T-helper 9 cell (primary cell): ENCODE data around the gene ADGRD2.

Source experiments
- DNase-seq: peaks from one replicate; pipeline ENCODE4 v3.0.0-alpha.2; 2020

ADGRD2 gene

DNA sequence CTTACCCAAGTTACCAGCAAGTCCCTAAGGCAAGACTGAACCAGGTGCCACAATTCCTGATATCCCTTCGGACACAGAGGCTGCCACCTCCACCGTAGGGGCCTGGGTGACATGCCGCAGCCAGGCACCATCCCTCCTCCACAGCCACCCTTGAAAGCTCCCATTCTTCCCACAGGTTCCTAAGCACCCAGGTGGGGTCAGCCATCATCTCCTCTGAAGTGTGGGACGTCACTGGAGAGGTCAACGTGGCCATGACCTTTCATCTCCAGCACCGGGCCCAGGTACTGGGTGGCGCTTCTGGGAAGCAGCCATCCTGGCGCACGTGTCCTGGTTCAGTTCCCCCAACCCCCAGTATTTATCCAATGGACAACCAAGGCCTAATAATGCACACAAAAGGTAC lies 8.2 kb downstream of the ADGRD2 start:
- no peak for DNase-seq

DNA sequence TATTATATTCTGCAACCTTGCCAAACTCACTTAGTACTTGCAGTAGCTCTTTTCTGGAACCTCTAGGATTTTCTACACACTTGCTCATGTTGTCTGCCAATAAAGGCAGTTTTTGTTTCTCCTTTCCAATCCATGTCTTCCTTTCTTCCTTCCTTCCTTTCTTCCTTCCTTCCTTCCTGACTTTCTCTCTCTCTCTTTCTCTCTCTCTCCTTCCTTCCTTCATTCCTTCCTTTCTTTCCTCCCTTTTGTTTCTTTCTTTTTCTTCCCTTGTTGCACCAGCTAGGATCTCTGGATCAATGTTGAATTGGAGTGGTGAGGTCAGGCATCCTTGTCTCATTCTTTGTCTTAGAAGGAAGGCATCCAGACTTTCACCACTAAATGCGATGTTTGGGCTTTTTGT lies 12.5 kb downstream of the ADGRD2 start:
- DNase-seq = no peak

DNA sequence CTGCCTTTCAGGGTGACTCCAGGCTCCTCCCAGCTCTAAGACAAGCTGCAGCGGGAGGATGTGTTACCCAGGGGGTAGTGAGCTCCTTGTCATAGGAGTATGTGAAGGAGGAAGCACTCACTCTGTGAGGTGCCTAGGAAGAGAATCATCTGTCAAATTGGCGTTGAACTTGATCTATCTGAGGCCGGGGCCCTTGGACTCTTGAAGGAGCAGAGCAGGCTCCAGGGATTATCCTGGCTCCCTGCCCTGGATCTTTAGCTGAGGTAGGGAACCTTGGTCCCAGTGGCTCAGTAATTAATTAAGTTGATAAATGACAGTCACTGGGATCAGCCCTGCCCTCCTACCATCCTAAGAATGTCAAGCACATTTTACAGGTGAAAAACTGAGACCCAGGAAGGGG lies 15.5 kb downstream of the ADGRD2 start:
- no peak for DNase-seq

DNA sequence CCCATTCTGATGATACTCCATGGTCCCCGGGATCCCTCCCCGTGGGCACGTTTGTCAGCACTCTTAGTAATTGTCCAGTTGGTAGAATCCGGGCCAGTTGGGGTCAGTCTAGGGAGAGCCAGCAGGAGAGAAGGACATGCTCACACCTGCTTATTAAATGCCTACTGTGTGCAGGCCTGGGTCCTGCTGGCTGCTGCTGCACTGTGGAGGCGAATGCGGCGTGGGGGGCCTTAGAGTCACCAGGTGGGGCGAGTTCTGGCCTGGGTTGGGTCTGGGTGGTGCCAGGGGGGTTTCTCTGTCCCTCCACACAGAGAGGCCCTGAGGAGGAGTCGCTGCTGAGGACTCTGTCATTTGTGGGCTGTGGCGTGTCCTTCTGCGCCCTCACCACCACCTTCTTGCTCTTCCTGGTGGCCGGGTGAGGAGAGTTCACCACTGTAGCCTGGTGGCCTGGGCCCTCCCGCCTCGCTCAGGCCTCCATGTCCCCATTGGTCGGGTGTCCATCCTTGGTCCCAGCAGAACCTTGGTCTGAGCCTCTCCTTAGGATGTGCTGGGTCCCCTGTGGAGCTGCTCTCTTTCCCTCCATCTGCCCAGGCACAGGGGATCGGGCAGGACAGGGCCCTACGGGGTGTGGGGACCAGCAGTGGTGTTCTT lies 17.3 kb downstream of the ADGRD2 start:
- no peak for DNase-seq

DNA sequence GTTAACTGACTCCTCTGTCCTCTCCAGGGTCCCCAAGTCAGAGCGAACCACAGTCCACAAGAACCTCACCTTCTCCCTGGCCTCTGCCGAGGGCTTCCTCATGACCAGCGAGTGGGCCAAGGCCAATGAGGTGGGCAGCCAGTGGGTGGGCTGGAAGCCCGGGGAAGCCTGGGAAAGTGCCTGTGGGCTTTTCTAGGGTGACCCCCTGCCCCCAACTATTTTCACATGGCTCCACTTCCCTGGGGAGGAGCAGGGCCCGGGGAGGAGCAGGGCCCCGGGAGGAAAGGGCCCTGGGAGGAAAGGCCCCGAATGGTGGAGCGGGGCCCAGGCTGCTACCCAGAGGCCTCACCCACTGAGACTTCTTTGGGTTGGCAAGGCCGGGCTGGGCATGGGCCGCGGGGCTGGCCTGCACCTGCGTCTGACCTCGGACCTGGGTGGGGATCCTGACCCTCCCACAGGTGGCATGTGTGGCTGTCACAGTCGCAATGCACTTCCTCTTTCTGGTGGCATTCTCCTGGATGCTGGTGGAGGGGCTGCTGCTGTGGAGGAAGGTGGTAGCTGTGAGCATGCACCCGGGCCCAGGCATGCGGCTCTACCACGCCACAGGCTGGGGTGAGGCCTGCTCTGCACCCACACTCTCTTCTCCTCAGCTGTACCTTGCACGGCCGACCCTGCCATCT lies 17.9 kb downstream of the ADGRD2 start:
- DNase-seq = no peak

DNA sequence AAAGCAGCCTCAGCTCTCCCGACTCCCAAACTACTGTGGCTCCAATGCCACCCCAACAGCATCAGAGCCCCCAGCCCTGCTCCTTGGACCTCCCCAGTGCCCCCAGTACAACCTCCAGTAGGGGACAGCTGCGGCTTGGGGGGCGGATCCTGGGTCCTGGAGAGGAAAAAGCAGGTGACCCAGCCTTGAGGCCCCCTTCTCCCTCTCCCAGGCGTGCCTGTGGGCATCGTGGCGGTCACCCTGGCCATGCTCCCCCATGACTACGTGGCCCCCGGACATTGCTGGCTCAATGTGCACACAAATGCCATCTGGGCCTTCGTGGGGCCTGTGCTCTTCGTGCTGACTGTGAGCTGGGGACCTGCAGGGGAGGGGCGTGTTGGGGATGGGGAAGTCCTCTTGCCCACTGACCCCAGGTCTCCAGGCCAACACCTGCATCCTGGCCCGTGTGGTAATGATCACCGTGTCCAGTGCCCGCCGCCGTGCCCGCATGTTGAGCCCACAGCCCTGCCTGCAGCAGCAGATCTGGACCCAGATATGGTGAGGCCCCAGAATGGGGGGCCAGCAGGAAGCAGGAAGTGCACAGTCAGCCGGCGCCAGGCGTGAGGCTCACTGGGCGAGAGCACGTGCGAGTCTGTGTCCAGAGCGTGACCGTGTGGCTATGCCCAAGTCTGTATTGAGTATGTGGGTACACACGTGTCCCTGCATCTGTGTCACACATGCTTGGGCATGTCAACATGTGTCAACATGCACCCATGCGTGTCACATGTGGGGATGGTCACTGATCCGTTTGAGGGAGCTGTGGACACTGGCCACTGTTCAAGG lies 19.0 kb downstream of the ADGRD2 start:
- no peak for DNase-seq

DNA sequence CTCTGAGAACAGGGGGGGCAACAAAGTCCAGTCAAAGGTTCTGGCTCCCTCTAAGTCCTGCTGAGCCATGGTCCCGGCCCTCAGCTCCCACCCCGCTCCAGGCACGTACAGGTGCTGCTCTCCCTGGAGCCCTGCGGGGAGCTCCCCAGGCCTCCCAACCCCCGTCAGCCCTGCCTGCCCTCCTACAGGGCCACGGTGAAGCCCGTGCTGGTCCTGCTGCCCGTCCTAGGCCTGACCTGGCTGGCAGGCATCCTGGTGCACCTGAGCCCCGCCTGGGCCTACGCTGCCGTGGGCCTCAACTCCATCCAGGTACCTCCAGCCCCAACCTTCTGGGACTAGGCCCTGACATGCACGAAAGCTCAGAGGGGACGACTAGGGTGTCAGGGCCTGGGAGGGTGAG lies 20.1 kb downstream of the ADGRD2 start:
- no peak for DNase-seq

DNA sequence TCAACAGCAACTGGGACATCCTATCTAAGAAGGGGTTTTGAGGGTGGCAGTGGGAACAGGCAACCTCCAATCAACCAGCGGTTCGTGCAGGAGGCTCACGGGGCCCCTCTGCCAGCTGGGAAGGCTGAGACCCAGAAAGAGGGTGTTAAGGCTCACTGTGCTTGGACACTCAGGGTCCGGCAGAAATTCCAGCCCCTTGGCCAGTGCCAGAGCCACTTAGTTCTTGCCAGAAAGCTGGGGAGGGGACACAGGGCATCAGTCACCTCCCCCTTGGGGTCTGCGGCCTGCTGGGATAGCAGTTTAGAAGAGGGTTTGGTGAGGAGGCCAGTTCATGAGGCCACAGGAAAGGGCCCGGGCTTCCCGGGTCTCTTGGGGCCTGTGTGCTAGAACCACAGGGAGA lies 20.5 kb downstream of the ADGRD2 start:
- DNase-seq = no peak

DNA sequence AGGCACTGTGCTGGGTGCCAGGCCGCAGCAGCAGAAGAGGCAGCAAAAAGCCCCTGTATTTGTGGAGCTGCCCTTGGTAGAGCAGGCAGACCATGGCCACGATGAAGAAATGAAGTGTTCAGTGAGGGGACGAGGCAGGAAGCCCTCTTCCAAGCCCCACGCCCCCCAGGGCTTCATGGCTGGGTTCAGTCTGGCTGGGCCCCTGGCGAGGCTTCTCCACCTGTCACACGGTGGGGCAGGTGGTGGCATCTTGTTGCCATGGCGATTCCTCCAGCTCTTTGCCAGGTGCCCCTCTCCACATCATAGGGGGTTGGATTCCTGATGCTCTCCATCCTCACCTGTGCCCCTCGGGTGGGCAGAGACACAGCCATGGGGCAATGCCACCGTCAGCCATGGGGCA lies 21.5 kb downstream of the ADGRD2 start:
- DNase-seq = no peak

DNA sequence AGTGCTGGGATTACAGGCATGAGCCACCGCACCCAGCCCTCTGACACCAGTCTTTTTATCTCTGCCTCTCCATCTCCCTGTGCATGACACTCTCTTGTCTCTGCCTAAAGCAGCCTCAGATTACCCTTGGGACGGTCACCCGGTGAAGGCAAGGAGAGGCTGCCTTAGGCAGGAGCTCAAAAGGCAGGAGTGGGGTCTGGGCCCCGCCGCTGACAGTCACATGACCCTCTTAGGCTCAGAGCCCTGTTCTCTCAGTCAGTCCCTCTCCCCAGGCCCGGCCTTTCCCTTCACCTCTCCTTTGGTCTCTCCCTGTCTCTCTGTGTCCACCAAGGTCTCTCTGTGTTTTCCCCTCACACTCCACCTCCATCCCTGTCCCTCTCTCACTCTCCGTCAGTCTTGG lies 22.5 kb downstream of the ADGRD2 start:
- DNase-seq = no peak

DNA sequence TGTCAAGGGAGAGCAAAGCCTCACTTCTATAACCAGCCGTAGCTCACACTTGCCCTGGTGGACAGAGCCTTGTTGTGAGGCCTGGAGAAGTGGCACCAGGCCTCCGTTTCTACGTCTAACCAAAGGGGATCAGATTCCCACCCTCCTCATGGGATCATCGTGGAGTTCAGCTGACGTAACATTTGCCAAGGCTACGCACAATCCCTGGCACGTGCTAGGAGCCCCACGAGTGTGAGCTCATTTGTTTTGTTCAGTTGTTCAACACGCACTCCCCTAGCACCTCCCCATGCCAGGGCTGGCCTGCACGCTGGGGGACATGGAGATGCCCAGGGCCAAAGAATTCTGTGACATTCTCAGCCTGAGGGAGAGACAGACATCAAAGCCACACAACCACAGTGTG lies 23.1 kb downstream of the ADGRD2 start:
- no peak for DNase-seq

DNA sequence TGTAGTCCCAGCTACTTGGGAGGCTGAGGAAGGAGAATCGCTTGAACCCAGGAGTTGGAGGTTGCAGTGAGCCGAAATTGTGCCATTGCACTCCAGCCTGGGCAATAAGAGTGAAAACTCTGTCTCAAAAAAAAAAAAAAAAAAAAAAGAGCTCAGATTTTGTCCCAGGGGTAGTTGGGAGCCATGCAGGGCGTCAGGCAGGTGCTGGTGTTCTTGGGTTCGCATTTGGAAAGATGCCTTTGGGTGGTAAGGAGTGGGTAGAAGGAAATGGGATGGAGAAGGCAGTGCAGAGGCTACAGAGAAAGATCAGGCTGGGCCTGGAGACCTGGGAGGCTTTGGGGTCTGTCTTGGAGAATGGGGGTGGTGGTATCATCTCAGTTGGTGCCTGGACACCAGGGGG lies 23.9 kb downstream of the ADGRD2 start:
- no peak for DNase-seq

DNA sequence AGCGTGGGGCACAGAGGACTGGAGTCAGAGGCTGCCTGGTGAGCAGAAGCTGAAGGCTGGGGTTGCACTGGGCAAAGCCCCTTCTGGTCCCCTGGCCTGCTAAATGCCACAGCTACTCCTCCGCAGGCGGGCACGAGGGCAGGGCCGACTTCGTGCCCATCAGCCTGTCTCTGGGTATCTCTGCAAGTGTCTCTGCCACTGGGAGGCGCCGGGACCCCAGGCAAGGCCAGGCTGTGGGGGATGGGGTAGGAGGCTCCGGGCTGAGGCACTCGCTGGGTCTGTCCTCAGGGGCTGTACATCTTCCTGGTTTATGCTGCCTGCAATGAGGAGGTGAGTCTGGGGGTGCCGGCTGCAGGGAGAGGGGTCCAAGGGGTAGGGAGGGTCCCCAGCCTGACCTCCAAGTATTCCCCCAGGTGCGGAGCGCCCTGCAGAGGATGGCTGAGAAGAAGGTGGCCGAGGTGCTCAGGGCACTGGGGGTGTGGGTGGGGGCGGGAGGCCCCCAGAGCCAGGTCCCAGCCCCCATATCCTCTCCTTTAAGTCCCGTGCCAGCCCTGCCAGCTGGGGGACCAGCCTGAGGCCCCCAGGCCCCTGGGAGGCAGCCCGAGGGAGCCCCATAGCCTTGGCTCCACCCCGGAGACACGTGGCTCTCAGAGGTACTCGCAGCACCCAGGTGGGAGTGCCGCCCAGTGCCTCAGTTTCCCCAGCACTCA lies 25.1 kb downstream of the ADGRD2 start:
- DNase-seq = no peak

DNA sequence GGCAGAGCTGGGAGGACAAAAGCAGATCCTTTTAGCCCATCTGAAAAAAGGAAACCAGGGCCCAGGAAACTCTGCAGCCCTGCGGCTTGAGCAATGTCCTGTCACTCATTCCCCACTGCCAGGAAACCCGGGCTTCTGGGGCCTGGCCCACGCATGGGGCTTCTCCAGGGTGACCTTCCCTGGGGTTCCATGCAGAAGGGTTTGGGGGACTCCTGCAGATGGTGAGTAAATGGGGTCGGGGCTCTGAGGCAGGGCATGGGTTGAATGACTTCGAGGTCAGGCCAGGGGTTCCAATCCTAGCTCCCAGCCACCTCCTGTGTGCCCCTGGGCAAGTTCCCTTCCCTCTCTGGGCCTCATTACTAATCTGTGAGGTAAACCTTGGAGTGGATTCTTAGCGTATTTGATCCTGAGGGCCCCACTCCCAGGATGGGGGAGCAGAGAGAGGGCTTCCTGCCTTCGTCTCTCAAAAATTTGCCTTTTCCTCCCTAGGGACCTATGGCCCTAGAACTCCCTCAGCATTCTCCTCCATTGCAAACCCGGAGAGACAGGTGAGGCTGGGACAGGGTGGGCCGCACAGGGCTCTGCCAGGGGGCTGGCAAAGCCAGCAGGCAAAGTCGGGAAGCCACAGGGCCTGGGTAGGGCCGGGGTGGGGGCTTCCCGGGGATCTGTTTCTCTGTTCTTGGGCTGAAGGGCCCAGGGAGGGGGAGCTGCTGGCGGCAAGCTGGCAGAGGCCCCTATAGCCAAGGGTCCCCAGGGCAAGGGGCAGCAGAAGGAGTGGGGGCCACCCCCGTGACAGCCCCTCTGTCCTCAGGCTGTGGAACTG lies 25.8 kb downstream of the ADGRD2 start:
- no peak for DNase-seq

DNA sequence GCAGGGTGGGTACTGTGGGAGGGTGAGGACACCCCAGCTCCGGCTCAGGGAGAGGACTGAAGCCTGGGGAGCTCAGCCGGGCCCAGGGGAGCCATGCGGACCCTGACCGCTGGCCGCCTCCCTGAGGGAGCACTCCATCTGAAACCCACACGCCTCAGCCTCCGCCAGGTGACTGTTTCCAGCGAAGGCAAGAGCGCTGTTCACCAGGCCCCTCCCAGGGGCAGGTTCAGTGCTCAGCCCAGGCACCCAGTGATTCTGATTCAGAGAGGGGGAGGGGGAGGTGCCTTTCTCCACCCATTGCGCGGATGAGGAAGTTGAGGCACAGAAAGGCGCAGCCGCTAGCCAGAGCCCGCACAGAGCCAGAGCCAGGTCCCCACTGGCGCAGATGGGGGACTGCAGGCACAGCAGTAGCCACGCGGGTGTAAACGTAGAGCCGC lies 27.0 kb downstream of the ADGRD2 start:
- DNase-seq = no peak

DNA sequence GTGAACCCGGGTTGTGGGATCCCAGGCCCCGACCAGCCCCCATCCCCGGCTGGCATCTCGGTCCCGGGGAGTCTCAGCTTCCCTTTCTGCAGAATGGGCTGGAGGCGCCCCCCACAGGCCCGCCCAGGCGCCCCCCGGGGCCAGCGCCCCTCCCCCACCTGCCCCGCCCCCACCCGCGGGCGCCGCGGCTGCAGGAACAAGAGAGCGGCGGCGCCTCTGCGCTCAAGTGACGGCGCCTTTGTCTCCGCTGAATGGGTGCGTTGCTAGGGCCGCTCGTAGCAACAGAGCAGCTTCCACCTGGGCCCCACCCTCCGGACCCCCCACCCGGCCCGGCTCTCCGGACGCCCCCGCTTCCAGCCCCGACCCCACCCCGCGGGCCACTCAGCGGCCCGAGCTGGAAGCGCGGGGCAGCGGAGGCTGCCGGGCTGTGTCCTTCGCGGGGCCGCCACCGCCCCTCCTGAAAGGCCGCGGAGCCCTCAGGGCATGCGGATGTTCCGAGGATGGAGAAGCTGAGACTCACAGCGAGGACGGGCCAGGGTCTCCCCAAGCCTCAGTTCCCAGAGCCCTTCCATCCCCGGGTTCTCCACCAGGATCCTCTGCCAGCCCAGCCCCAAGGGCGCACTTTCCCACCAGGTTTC lies 27.5 kb downstream of the ADGRD2 start:
- DNase-seq = no peak

DNA sequence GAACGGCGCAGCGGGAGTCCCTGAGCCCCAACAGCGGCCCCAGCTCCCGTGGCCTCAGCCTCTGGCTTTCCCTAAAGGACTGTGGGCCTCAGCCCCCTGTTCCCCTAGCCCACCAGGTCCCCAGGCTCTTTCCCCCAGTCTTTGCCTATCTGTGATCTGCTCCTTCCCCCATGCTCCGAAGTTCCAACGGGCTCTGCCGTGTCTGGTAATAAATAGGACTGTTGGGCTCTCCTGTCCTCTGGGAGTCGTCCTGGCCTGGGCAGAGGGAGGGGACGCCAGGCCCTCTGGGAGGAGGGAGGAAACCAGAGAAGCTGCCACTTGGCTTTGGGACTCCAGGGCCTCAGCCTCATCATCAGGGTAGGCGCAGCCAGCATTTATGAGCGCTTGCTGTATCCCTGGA lies 28.1 kb downstream of the ADGRD2 start:
- DNase-seq = no peak

DNA sequence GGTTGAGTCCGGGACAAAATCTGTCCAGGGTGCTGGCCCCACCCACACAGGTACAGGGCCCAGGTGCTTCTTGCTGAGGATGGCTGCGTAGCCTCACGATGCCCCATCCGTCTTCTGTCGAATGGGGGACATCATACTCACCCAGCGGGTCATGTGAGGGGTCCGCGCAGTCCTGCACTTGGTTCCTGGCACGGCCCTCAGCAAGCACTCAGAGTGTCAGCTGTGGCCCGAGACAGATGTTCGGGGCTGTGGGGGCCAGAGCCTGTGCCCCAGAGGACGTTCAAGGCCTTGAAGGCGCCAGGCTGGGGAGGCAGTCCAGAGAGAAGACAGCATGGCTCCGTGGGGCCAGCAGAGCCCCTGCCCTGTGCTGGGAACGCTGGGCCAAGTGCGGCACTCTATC lies 29.1 kb downstream of the ADGRD2 start:
- DNase-seq = no peak

DNA sequence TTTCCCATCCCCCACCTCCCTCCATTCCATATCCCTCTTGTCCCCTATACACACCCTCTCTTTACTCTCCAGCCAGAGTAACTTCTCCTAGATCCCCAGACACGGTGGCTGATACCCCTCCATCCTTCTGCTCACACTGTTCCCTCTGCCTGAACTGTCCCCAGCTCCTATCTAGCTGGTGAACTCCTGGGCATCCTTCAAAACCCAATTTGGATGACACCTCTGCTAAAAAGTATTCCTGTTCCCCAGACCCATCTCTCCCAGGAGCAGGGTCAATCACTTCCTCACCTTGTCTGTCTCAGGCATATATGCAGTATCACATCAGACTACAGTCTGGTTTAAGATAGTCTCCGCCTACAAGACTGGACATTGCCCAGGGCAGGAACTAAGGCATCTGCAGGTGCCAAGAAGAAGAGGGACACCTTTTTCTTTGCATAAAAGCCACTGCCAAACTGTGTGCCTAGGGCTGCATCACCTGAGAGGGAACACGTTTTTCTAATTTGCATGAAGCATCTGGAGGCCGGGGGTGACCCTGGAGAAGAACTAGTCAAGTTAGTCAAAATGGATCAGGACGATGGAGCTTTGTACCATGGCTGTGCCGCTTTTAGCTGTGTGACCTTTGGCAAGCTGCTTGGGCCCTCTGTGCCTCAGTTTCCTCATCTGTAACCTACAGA lies 29.8 kb downstream of the ADGRD2 start:
- DNase-seq = no peak

DNA sequence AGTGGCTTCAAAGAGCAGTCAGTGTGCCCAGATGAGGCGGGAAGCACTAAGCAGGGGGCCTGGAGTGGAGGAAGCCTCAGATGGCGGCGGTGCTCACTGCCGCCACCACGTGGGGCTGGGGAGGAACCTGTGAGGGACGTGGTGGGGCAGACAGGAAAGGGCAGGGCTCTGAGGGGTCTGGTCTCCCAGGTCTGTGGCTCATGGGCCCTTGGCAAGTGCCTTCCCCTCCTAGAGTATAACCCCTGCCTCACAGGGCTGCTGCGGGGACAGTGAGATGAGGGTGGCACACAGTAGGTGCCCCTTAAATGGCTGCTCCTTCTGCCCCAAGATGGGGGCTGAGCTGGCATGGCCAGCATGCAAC lies 30.4 kb downstream of the ADGRD2 start:
- DNase-seq = no peak

DNA sequence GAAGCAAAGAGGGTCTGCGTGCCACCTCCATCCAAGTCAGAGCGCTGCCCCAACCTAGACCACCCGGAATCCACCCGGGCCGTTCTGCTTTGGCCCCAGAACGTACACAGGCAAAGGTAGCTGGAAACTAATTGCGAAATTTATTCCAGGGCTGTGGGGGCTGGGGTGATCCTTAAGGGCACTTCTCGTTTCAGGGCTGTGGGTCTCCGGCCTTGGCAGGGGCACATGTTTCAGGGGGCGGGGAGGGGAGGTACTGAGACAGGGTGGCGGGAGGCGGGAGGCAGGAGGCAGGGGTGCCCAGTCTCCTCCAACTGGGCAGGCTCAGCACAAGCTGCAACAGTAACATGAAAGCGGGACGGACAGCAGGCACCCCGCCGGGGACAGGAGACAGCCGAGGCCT lies 30.9 kb downstream of the ADGRD2 start:
- no peak for DNase-seq
